Choroid plexus epithelial cell (primary cell): ENCODE results near the gene TTLL8.

Experiments
- DNase-seq: peaks from one replicate; pipeline ENCODE4 v3.0.0-alpha.2; 2010; ENCODE audit warnings: low read depth
- H3K4me3 ChIP-seq: 2 replicates; pipeline ENCODE4 v1.5.1; 2011; ENCODE audit warnings: low read depth, mild to moderate bottlenecking, control low read depth, low read length, moderate library complexity
- TF ChIP-seq, protein P1 (sequence below): conservative IDR thresholded peaks from 2 replicates; pipeline ENCODE4 v1.5.1; 2011; ENCODE audit warnings: low read depth, mild to moderate bottlenecking, control low read depth, inconsistent platforms, low read length, moderate library complexity

The TTLL8 gene

GRCh38 chr22:49973018-49973961 lies 84.8 kb downstream of the TTLL8 start:
- H3K4me3 ChIP-seq: no peak overlapping the region
- TF ChIP-seq, protein P1, sequence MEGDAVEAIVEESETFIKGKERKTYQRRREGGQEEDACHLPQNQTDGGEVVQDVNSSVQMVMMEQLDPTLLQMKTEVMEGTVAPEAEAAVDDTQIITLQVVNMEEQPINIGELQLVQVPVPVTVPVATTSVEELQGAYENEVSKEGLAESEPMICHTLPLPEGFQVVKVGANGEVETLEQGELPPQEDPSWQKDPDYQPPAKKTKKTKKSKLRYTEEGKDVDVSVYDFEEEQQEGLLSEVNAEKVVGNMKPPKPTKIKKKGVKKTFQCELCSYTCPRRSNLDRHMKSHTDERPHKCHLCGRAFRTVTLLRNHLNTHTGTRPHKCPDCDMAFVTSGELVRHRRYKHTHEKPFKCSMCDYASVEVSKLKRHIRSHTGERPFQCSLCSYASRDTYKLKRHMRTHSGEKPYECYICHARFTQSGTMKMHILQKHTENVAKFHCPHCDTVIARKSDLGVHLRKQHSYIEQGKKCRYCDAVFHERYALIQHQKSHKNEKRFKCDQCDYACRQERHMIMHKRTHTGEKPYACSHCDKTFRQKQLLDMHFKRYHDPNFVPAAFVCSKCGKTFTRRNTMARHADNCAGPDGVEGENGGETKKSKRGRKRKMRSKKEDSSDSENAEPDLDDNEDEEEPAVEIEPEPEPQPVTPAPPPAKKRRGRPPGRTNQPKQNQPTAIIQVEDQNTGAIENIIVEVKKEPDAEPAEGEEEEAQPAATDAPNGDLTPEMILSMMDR: no peak
- DNase-seq: no peak

DNA sequence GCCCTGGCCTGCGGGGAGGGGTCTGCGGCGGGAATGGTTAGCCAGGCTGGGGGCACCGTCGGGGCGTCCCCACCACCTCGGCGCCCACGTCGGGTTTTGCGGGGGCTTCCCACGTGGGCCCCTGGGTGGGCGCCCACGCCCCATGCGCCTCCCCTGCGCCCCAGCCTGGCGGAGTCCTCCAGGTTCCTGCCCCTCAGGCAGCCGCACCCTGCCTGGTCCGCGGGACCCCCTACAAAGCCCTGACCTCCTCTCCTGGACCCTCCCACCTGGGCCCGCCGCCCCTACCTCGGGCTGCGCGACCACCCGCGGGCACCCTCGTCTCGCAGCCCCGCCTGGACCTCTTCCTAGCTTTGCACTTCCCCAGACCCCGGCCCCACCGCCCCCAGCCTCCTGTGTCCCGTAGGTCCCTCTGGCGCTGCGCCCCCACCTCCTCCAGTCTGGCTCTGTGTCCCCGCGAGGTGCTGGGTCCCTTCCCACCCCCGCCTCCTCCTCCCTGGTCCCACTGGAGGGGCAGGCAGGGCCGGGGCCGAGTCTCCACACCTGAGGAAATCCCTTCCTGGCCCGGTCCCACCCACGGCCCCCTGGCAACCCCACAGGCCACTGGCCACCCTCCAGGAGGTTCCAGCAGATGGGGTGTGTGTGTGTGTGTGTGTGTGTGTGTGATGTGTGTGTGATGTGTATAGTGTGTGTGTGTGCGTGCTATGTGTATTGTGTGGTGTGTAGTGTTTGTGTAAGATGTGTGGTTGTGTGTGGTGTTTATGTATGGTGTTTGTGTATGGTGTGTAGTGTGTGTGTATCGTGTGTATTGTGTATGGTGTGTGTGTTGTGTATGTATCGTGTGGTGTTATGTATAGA lies 85.7 kb downstream of the TTLL8 start:
- DNase-seq: no peak

DNA sequence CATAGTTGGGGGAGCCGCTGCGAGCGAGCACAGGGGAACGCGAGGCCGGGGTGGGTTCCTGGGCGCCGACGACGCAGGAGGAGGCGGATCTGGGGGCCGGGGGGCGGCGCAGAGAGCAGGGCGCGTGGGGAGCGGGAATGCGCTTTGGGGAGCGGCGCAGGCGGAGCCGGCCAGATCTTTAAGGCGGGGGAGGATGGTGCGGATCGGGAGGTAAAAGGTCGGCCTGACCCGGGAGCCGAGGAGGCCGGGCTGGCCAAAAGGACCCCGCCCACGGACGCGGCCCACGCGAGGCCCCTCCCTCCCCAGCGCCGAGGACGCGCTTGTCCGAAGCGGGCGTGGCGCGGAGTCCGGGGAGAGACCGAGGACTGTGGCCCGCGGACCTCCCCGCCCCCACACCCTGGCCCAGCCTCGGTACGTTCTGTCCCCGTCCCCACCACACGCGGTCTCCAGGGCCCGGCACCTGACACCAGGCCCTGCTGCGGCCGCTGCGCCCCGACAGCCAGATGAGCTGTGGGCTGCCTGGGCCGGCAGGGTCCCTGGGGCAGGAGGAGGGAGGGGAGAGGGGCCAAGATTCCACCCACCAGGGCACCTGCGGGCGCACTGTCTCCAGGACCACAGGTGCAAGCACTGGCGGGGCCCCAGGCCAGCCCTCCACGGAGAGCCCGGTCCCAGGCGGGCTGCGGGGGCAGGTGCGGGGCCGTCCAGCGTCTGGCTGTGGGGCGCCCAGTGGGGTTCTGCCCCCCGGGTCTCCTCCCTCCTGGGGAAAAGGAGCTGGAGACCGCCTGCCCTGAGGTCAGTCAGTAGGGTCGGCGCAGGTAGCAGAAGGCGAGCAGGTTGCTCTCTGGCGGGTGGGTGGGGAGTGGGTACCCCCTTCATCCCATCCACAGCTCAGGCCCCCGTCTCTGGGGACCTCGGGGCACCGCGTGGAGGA lies 86.6 kb downstream of the TTLL8 start:
- peak; percentile 34 for DNase-seq

More for the DNA sequence above, 85.7 kb downstream of the TTLL8 start:
- H3K4me3 ChIP-seq: no peak overlapping the region
- TF ChIP-seq, protein P1: no peak

GRCh38 chr22:49970528-49971231 lies 87.4 kb downstream of the TTLL8 start:
- TF ChIP-seq, protein P1: no peak
- DNase-seq: peak; percentile 91

More for the DNA sequence above, 86.6 kb downstream of the TTLL8 start:
- TF ChIP-seq, protein P1: no peak
- peak overlapping the region; percentile 51 for H3K4me3 ChIP-seq

DNA sequence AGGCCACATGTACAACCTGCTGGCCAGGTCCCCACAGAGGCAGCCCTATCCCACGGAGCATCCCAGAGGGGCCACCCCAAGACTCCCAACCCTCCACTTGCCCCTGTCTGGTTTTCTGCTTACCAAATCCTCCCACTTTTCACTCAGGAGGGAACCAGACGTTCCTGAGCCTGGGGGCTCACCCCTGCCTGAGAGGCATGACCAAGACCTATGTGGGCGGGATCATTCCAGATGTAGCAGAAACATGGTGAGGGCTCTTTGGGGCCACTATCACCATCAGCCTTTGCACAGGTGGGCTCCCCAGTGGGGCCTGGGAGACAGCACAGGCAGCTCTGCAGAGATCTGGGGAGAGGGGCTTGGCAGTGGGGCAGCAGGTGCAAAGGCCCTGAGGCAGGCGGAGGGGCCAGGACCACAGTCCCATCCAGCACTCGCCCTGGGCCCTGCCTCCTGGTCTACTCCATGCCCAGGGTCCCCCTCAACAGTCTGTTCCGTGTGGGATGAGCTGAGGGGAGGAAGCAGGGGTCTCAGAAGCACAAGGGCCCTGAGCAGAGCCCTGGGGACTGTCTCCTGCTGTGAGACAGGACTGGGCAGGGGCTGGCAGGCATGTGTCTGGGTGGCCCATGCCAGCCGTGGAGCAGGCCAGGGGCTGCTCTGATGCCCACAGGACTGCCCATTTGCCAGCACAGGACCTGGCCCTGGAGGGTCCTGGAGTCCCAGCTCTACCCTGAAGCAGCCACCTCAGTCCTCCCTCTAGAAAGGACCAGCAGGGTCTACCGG lies 88.2 kb downstream of the TTLL8 start:
- TF ChIP-seq, protein P1: no peak
- no peak for DNase-seq
- H3K4me3 ChIP-seq: no peak overlapping the region

More at GRCh38 chr22:49970528-49971231, 87.4 kb downstream of the TTLL8 start:
- H3K4me3 ChIP-seq: peak overlapping the region; percentile 51
